Measurements from ENCODE around the gene OR6A2.
"Not testable (repeated sequence)": the region's sequence is repeated elsewhere in the genome, so short reads cannot be mapped to it uniquely, and the experiment has no call there.

The OR6A2 gene

GRCh38 chr11:6799402-6799801 lies at the start of gene OR6A2:
OR6A2 (minus strand) TSS chr11:6799689; CDS start chr11:6795708, 3,981 bp downstream.
- DNase-seq (ENCODE audit: low read depth in 2 of 2): no peak

GRCh38 chr11:6845383-6845782 lies 45.9 kb upstream of the OR6A2 start, which contains the start of gene OR10A5:
OR10A5 (plus strand) TSS chr11:6845683; CDS start chr11:6845683, 0 bp downstream.
- no peak for DNase-seq (ENCODE audit: low read depth in 2 of 2)

GRCh38 chr11:6844356-6844755 lies 44.9 kb upstream of the OR6A2 start:
- no peak for DNase-seq (ENCODE audit: low read depth in 2 of 2)

GRCh38 chr11:6843670-6844069 lies 44.2 kb upstream of the OR6A2 start:
- no peak for DNase-seq (ENCODE audit: low read depth in 2 of 2)

- no peak for DNase-seq (ENCODE audit: low read depth in 2 of 2)
Observed at GRCh38 chr11:6841694-6842093, 42.2 kb upstream of the OR6A2 start.

GRCh38 chr11:6834021-6834420 lies 34.5 kb upstream of the OR6A2 start:
- DNase-seq (ENCODE audit: low read depth in 2 of 2): no peak

GRCh38 chr11:6833356-6833755 lies 33.9 kb upstream of the OR6A2 start:
- DNase-seq (ENCODE audit: low read depth in 2 of 2): no peak

- no peak for DNase-seq (ENCODE audit: low read depth in 2 of 2)
Observed at GRCh38 chr11:6828103-6828502, 28.6 kb upstream of the OR6A2 start.

GRCh38 chr11:6825231-6825744 lies 25.8 kb upstream of the OR6A2 start:
- no peak for DNase-seq (ENCODE audit: low read depth in 2 of 2)

- no peak for DNase-seq (ENCODE audit: low read depth in 2 of 2)
Observed at GRCh38 chr11:6824136-6824823, 24.8 kb upstream of the OR6A2 start.

GRCh38 chr11:6818967-6819366 lies 19.5 kb upstream of the OR6A2 start:
- DNase-seq (ENCODE audit: low read depth in 2 of 2): no peak

GRCh38 chr11:6817694-6818093 lies 18.2 kb upstream of the OR6A2 start:
- no peak for DNase-seq (ENCODE audit: low read depth in 2 of 2)

- DNase-seq (ENCODE audit: low read depth in 2 of 2): no peak
Observed at GRCh38 chr11:6813656-6814055, 14.2 kb upstream of the OR6A2 start.

- peak; percentile 7 to 9 for DNase-seq (ENCODE audit: low read depth in 2 of 2)
Observed at GRCh38 chr11:6812390-6813005, 13.0 kb upstream of the OR6A2 start.

- not testable (repeated sequence) for DNase-seq (ENCODE audit: low read depth in 2 of 2)
Observed at GRCh38 chr11:6801075-6801474, 1.6 kb upstream of the OR6A2 start.

GRCh38 chr11:6794639-6795038 lies 4.8 kb downstream of the OR6A2 start:
- DNase-seq (ENCODE audit: low read depth in 2 of 2): no peak

GRCh38 chr11:6790546-6790945 lies 8.9 kb downstream of the OR6A2 start:
- no peak for DNase-seq (ENCODE audit: low read depth in 2 of 2)

GRCh38 chr11:6782720-6783119 lies 16.8 kb downstream of the OR6A2 start, which contains the start of gene OR2AG1:
OR2AG1 (plus strand) TSS chr11:6783020; CDS start chr11:6785038, 2,018 bp downstream.
- no peak for DNase-seq (ENCODE audit: low read depth in 2 of 2)

GRCh38 chr11:6780829-6781228 lies 18.7 kb downstream of the OR6A2 start:
- DNase-seq (ENCODE audit: low read depth in 2 of 2): no peak

GRCh38 chr11:6778518-6778917 lies 21.0 kb downstream of the OR6A2 start:
- no peak for DNase-seq (ENCODE audit: low read depth in 2 of 2)

GRCh38 chr11:6771926-6772893 lies 27.3 kb downstream of the OR6A2 start, which contains the start of gene OR2AG2:
OR2AG2 (minus strand) TSS chr11:6771976; CDS start chr11:6768957, 3,019 bp downstream.
- no peak for DNase-seq (ENCODE audit: low read depth in 2 of 2)
